ENCODE measurements around the gene DTWD1.
"Not testable (repeated sequence)": the region's sequence is repeated elsewhere in the genome, so short reads cannot be mapped to it uniquely, and the experiment has no call there.

The DTWD1 gene

DNA sequence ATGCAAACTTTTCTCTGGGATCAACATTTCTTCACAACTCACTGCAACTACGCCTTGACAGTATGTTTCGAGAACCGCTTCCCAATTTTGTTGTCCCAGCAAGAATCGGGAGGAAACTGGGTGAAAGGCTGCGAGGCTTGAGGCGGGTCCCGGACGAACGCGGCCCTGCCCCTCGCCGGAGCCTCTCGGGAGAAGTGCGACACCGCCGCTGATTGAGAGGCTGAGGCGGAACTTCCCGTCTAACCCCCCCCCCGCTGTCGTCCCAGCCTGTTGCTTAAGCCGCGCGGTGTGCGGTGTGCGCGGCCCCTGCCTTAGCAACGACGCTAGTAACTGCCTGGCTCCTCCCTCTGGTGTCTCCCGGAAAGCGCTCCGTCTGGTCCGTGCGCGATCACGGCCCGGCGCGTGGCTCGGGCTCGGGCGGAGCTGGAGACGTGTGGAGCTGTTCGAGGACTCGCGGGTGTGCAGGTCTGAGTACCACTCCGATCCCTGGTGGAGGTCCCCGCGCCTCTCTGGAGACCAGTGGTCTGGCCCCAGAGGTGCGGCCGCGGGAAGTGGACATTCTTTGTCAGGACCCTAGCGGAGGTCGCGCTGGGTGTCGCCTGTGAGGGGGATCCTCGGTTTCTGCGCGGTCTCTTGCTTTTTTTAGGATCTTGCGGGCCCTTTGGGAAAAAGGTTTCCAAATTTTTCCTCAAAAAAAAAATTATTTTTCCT lies at the start of gene DTWD1, which contains the start of gene FAM227B:
DTWD1 (plus strand) TSS at position 391 of the 711 bp plus-strand sequence. CDS start 4,120 bp downstream, outside the sequence.
FAM227B (minus strand) TSS at position 161 of the 711 bp plus-strand sequence. CDS start 5,647 bp downstream, outside the sequence.
- peak; percentile 80 to 87 (median 85) for DNase-seq (ENCODE audit: low read depth in 3 of 3, low spot score in 1 of 3)

DNA sequence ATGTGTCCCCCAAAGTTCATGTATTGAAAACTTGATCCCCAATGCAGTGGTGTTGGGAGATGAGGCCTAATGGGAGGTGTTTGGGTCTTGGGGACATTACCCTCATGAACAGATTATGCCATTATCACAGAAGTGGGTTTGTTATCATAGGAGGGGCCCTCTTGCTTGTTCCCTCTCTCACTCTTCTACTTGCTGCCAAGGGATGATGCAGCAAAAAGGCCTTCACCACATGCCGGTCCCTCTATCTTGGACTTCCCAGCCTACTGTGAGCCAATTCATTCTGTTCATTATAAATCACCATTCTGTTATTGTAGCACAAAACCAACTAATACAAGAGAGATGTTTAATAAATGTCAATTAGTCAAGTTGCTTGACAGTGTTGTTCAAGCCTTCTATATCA lies 47.4 kb upstream of the DTWD1 start:
- no peak for DNase-seq (ENCODE audit: low read depth in 3 of 3, low spot score in 1 of 3)

- no peak for DNase-seq (ENCODE audit: low read depth in 3 of 3, low spot score in 1 of 3)
Measured at GRCh38 chr15:49589030-49589429, 31.8 kb upstream of the DTWD1 start.

DNA sequence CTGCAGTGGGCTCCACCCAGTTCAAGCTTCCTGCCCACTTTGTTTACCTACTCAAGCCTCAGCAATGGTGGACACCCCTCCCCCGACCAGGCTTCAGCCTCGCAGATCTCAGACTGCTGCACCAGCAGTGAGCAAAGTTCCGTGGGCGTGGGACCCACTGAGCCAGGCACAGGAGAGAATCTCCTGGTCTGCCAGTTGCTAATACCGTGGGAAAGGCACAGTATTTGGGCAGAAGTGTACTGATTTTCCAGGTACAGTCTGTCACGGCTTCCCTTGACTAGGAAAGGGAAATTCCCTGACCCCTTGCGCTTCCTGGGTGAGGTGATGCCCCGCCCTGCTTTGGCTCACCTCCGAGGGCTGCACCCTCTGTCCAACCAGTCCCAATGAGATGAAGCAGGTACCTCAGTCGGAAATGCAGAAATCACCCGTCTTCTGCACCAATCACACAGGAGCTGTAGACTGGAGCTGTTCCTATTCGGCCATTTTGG lies 28.0 kb upstream of the DTWD1 start:
- DNase-seq (ENCODE audit: low read depth in 3 of 3, low spot score in 1 of 3) = not testable (repeated sequence)

DNA sequence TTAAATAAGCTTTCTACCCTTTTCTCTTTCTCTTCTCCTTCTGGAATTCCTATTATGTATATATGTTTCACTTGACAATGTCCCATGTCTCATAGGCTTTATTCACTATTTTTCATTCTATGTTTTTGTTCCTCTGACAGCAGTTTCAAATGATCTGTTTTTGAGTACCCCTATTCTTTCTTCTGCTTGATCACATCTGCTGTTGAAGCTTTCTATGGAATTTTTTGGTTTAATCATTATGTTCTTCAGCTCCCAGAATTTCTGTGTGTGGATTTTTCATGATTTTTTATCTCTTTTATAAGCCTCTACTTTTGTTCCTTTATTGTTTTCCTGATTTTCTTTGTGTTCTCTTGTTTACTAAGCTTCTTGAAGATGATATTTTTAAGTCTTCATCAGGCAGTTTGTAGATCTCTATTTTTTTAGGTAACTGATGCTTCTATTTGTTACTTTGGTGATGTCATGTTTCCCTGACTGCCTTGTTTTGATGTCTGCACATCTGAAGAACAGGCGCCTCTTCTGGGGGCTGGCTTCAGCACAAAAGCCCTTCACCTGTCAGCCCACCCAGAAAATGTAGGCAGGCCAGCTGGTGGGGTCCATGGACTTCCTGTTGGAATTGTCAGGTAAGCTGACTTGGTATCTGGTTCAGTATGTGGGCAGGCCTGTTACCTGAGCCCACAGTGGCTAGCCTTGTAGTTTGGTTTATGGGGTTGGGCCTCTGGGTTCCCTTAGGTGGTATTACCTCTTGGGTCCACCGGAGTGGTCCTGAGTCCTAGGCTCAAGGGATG lies 16.0 kb upstream of the DTWD1 start:
- DNase-seq (ENCODE audit: low read depth in 3 of 3, low spot score in 1 of 3) = no peak

DNA sequence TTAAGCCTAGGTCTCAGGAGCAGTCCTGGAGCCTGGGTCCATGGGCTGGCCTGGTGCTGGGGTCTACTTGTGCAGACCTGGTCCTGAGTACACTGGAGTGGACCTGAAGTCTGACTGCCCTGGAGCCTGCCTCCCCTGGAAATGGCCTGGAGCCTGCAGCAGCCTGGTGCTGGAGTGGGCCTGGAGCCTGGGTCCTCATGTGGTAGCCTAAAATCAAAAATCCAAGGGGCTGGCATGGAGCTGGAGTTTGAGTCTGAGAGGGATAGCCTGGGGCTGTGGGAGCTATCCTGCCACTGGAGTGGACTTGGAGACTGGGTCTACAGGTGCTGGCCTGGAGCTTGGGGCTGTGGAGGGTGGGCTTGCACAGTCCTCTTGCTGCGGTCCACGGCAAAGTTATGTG lies 15.3 kb upstream of the DTWD1 start:
- DNase-seq (ENCODE audit: low read depth in 3 of 3, low spot score in 1 of 3) = no peak

GRCh38 chr15:49606594-49606993 lies 14.3 kb upstream of the DTWD1 start:
- no peak for DNase-seq (ENCODE audit: low read depth in 3 of 3, low spot score in 1 of 3)

GRCh38 chr15:49610157-49610918 lies 10.5 kb upstream of the DTWD1 start:
- DNase-seq (ENCODE audit: low read depth in 3 of 3, low spot score in 1 of 3) = no peak

DNA sequence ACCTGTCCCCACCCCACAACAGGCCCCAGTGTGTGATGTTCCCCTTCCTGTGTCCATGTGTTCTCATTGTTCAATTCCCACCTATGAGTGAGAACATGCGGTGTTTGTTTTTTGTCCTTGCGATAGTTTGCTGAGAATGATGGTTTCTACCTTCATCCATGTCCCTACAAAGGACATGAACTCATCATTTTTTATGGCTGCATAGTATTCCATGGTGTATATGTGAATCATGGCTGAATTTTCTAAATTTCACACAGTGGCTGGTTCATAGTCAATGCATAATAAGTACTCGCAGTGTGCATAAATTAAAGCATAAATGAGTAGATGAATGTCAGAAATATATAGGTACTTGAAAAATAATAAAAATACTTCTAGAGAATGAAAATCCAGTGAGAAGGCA lies 8.6 kb upstream of the DTWD1 start:
- not testable (repeated sequence) for DNase-seq (ENCODE audit: low read depth in 3 of 3, low spot score in 1 of 3)

GRCh38 chr15:49619226-49619625 lies 1.6 kb upstream of the DTWD1 start:
- DNase-seq (ENCODE audit: low read depth in 3 of 3, low spot score in 1 of 3) = no peak

GRCh38 chr15:49620199-49620598 lies 649 bp upstream of the DTWD1 start:
- no peak for DNase-seq (ENCODE audit: low read depth in 3 of 3, low spot score in 1 of 3)

DNA sequence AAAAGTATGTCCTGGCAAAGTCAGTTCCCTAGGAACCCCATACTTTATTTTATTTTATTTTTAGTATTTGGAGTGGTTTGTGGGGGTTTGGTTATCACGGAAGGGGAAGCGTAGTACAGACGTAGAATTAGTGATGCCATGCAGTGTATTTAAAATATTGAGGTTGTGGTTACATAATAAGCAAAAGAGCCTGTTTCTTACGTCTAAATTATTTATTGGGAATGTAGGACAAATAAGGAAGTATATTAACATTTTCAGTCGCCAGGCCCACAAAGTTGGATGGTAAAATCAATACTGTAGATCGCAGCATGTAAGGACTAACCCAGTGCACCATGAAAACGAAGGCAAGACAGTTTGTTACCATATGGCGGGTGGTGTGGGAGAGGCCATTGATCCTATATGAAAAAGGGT lies 558 bp downstream of the DTWD1 start:
- no peak for DNase-seq (ENCODE audit: low read depth in 3 of 3, low spot score in 1 of 3)

DNA sequence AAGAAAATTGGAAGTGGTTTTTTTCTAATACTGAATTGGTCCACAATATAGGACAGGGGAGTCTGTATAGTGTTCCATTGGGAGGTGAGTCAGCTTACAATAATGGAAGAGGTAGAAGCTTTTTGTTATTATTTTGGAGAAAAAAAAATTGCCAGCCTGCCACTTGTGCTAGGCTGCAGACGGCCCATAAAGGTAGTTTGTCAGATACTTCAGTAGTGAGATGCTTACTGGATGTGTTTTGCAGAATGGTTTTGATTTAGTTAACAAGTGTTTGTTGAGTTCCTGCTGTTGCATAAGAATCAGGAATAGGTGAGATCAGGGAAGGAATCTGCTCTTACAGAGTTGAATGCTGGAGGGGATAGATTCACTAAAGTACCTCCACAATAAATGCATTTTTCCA lies 1.0 kb downstream of the DTWD1 start:
- DNase-seq (ENCODE audit: low read depth in 3 of 3, low spot score in 1 of 3) = no peak

DNA sequence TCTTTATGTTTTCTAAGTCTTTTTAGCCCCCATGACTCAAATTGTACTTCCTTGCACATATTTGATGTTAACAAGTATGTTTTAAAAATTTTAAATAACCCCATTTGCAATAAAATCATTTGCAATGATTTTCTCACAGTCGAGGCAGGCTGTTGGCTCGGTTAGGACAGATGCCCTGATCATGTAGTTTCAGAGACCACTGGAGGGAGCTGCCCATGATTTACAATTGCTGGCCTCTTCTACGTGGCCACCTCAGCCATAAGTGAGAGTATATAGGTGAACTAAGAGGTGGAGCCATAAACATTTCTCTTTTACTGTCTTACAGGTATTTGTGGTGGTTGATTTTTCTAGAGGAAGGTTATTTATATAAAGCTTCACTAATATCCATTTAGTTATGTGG lies 1.7 kb downstream of the DTWD1 start:
- no peak for DNase-seq (ENCODE audit: low read depth in 3 of 3, low spot score in 1 of 3)

DNA sequence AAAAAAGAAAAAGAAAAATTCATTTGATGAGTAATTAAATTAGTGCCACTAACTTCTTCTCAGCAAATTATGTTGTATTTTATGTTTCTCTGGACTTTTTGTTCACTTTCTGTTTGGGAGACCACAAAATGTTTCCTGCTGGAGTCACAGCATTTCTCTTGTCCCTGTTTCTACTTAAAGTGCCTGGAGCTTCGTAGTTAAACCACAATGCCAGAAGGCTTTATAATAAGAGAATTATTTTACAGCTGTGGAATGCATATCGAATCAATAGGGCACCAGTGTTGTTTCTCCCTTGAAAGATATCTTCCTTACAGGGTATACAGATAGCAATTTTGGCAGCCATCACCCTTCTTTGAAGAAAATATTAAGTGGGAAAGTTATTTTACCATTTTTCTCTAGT lies 3.2 kb downstream of the DTWD1 start:
- DNase-seq (ENCODE audit: low read depth in 3 of 3, low spot score in 1 of 3) = no peak

DNA sequence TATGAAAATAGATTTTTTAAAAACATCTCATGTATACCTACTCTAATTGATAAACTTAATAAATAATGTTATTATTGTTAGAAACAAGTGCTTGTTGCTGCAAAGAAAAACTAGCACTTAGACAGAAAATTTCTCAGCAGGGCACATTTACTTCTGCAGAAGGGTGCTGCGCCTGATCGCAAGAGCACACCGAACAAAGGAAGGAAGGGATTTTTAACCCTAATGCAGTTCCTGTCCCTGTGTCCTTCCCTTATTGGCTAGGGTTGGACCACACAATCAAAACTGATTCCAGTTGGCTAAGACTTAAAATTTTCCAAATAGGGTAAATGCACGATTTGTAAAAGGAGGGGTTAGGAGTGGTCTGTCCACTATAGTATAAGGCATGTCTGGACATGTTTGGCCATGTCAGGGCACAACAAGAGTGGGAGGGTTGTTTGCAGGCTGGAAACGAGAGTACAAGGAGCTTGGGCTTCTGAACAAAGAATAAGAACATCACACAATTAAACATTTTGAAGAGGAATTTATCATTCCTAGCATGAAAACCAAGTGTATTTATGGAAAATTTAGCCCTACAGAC lies 4.7 kb downstream of the DTWD1 start:
- no peak for DNase-seq (ENCODE audit: low read depth in 3 of 3, low spot score in 1 of 3)

DNA sequence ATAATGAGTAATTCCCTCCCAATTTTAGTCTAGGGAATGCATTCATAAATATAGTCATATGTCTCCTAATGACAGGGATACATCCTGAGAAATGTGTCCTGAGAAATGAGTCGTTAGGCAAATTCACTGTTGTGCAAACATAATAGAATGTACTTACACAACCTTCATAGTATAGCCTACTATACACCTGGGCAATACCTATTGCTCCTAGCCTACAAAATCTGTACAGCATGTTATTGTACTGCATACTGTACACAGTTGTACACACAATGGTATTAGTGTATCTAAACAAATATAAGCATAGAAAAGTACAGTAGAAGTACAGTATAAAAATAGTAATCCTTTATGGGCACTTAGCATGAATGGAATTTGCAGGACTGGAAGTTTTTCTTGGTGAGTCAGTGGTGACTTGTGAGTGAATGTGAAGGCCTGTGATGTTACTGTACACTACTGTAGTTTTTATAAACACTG lies 6.6 kb downstream of the DTWD1 start:
- DNase-seq (ENCODE audit: low read depth in 3 of 3, low spot score in 1 of 3) = no peak

GRCh38 chr15:49628379-49628778 lies 7.5 kb downstream of the DTWD1 start:
- no peak for DNase-seq (ENCODE audit: low read depth in 3 of 3, low spot score in 1 of 3)

- DNase-seq (ENCODE audit: low read depth in 3 of 3, low spot score in 1 of 3) = no peak
Measured at GRCh38 chr15:49637857-49638256, 17.0 kb downstream of the DTWD1 start.

GRCh38 chr15:49644364-49644794 lies 23.5 kb downstream of the DTWD1 start:
- DNase-seq (ENCODE audit: low read depth in 3 of 3, low spot score in 1 of 3) = no peak

- no peak for DNase-seq (ENCODE audit: low read depth in 3 of 3, low spot score in 1 of 3)
Measured at GRCh38 chr15:49645277-49645676, 24.4 kb downstream of the DTWD1 start.
